PC-3 (cell line): Measurements from ENCODE around the gene C10orf71. TPM values are rescaled to one million over a fixed set of nuclear protein-coding genes. Genes with fewer than 3 reads are reported as not detected.

Experiments used
- ATAC-seq: fragments of 200-7000 bp; cut with Tn5 transposase; 2 replicates; pipeline ENCODE4 v1.9.1; 2020; ENCODE audit warnings: mild to moderate bottlenecking, moderate library complexity
- BruUV-seq: library from RNA; stranded (reverse); fragments of 400-500 nt; replicated peaks from 2 replicates; lab custom pipeline; 2021; lab: Mats Ljungman, UMichigan
- CTCF ChIA-PET: fragments of 300-600 bp; sonication (Branson Sonifier 250); formaldehyde crosslinking; loops from one replicate; lab custom pipeline; 2022; ENCODE audit warnings: antibody characterized with exemption; lab: Charles Lee
- POLR2A ChIA-PET: fragments of 300-600 bp; sonication (Branson Sonifier 250); formaldehyde crosslinking; loops from one replicate; lab custom pipeline; 2022; ENCODE audit warnings: antibody characterized with exemption; ENCODE audit not compliant: unreplicated experiment; lab: Charles Lee
- DNase-seq: peaks from one replicate; pipeline ENCODE4 v3.0.0-alpha.2; 2015
- H2AFZ ChIP-seq: fragments of 300-600 bp; sonication (generic); 2 replicates; pipeline ENCODE4 v1.6.0; 2016; ENCODE audit warnings: antibody characterized with exemption, low read length
- H3F3A ChIP-seq: fragments of 300-600 bp; sonication (generic); one replicate; pipeline ENCODE4 v1.6.0; 2017; ENCODE audit warnings: antibody characterized with exemption, low read length, control low read depth, mild to moderate bottlenecking; ENCODE audit not compliant: unreplicated experiment
- H3K27ac ChIP-seq: fragments of 300-600 bp; sonication (generic); 2 replicates; pipeline ENCODE4 v1.5.1; 2016; ENCODE audit warnings: mild to moderate bottlenecking, low read length
- H3K27me3 ChIP-seq: fragments of 300-600 bp; sonication (generic); 2 replicates; pipeline ENCODE4 v1.6.1; 2016; ENCODE audit warnings: low read length, mixed read lengths
- H3K36me3 ChIP-seq: fragments of 300-600 bp; sonication (generic); 2 replicates; pipeline ENCODE4 v1.6.1; 2016; ENCODE audit warnings: low read depth, mixed run types, low read length, mixed read lengths
- H3K4me1 ChIP-seq: fragments of 300-600 bp; sonication (generic); 2 replicates; pipeline ENCODE4 v1.5.1; 2016; ENCODE audit warnings: low read length; ENCODE audit not compliant: insufficient read depth
- H3K4me2 ChIP-seq: fragments of 300-600 bp; sonication (generic); 2 replicates; pipeline ENCODE4 v1.6.0; 2016; ENCODE audit warnings: low read length
- H3K4me3 ChIP-seq: fragments of 300-600 bp; sonication (generic); 2 replicates; pipeline ENCODE4 v1.5.1; 2016; ENCODE audit warnings: mild to moderate bottlenecking, low read length, mixed read lengths
- H3K79me2 ChIP-seq: fragments of 300-600 bp; sonication (generic); 2 replicates; pipeline ENCODE4 v1.6.1; 2017; ENCODE audit warnings: low read length, mixed read lengths
- H3K9ac ChIP-seq: fragments of 300-600 bp; sonication (generic); 2 replicates; pipeline ENCODE4 v1.6.0; 2016; ENCODE audit warnings: mild to moderate bottlenecking, low read length
- H3K9me2 ChIP-seq: fragments of 300-600 bp; sonication (generic); replicated peaks from 2 replicates; pipeline ENCODE4 v1.6.1; 2016; ENCODE audit warnings: mixed run types, low read length, mixed read lengths
- H3K9me3 ChIP-seq: fragments of 300-600 bp; sonication (generic); 2 replicates; pipeline ENCODE4 v1.6.1; 2016; ENCODE audit warnings: low read length, mixed read lengths
- H4K20me1 ChIP-seq: fragments of 300-600 bp; sonication (generic); 2 replicates; pipeline ENCODE4 v1.6.1; 2016; ENCODE audit warnings: low read length, mixed read lengths
- EZH2 ChIP-seq: fragments of 300-600 bp; sonication (generic); IDR thresholded peaks from one replicate; pipeline ENCODE4 v1.6.1; 2017; ENCODE audit warnings: antibody characterized with exemption, mild to moderate bottlenecking, low read length; ENCODE audit not compliant: unreplicated experiment
- EZH2phosphoT487 ChIP-seq: fragments of 300-600 bp; sonication (generic); IDR thresholded peaks from 2 replicates; pipeline ENCODE4 v1.6.1; 2018; ENCODE audit warnings: mild to moderate bottlenecking, antibody characterized with exemption, low read length, borderline replicate concordance
- intact Hi-C: fragments of 100-400 bp; cut with micrococcal nuclease; formaldehyde crosslinking; loops from 2 replicates; pipeline ENCODE4 v1.9.0; 2023
- total RNA-seq: library from RNA; depleted of rRNA; stranded (reverse); fragments of >200 nt; gene quantifications from 2 replicates; pipeline ENCODE4 v1.2.3, GENCODE V29; 2014
- TF ChIP-seq, protein P1 (sequence below): fragments of 300-600 bp; sonication (generic); conservative IDR thresholded peaks from 2 replicates; pipeline ENCODE4 v1.5.1; 2017; ENCODE audit warnings: antibody characterized with exemption, low read depth, mild to moderate bottlenecking, low read length

C10orf71 gene
- total RNA-seq, 1 experiment from 2014 or later = not detected

DNA sequence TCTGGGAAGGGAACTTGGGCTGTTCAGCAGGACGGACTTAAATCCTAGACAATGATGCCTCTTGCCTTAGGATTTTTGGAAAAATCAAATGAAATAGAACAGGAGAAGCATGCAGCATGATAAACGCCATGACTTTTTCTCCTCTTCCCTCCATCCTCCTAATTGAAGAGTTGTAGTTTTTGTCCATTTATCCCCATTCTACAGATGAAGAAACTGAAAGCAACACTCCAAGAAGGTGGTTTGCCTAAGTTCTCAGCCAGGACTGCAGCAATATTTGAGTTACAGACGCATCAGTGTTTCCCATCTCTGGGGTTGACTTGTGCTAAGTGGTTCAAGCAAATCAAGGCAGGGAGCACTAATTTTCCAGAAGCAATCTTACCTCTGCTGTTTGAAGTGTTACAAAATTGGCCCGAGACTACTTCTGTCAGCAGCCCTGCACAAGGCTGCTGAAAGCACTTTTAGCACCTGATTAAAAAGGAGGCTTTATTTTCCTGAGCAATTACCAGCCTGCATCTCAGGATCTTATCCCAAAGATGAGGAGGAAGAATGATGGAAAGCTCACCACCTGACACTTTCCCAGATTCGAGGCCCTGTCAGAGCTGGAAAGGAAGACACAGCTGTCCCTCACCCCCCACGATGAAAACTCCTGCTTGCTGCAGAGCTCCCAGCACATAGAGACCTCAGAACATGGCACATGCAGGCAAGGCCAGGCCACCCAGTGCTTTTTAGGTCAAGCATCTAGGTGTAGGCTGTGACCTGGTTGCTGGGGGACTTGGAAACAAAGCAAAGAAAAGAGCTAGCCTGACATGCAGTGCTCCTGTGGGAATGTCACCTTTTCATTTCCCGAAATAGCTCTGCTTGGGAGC, 19.7 kb upstream of the C10orf71 start:
- CTCF ChIA-PET = no interaction called here
- no peak for DNase-seq
- no peak overlapping the region for H3K4me2 ChIP-seq
- H3K27ac ChIP-seq = no peak overlapping the region
- POLR2A ChIA-PET = no interaction called here
- H3K9me2 ChIP-seq = no peaks in the 10 kb centered on the region
- H3K4me3 ChIP-seq = no peak overlapping the region
- no TSS peak for BruUV-seq
- no peaks in the 10 kb centered on the region for H3K79me2 ChIP-seq
- TF ChIP-seq EZH2 (no peak), EZH2phosphoT487 (no peak)
- TF ChIP-seq, protein P1, sequence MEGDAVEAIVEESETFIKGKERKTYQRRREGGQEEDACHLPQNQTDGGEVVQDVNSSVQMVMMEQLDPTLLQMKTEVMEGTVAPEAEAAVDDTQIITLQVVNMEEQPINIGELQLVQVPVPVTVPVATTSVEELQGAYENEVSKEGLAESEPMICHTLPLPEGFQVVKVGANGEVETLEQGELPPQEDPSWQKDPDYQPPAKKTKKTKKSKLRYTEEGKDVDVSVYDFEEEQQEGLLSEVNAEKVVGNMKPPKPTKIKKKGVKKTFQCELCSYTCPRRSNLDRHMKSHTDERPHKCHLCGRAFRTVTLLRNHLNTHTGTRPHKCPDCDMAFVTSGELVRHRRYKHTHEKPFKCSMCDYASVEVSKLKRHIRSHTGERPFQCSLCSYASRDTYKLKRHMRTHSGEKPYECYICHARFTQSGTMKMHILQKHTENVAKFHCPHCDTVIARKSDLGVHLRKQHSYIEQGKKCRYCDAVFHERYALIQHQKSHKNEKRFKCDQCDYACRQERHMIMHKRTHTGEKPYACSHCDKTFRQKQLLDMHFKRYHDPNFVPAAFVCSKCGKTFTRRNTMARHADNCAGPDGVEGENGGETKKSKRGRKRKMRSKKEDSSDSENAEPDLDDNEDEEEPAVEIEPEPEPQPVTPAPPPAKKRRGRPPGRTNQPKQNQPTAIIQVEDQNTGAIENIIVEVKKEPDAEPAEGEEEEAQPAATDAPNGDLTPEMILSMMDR = no peak
- H2AFZ ChIP-seq = no peak overlapping the region
- H3K36me3 ChIP-seq = no peaks in the 10 kb centered on the region
- H4K20me1 ChIP-seq = no peaks in the 10 kb centered on the region
- H3K9me3 ChIP-seq = no peaks in the 10 kb centered on the region
- no peak overlapping the region for H3K9ac ChIP-seq
- no peaks in the 10 kb centered on the region for H3F3A ChIP-seq
- no peaks in the 10 kb centered on the region for H3K4me1 ChIP-seq
- ATAC-seq = no peak
- H3K27me3 ChIP-seq = peaks cover 71% of the 10 kb centered on the region
- intact Hi-C loops = no loop called here

GRCh38 chr10:49280001-49280408, 19.0 kb upstream of the C10orf71 start:
- H3K36me3 ChIP-seq = no peaks in the 10 kb centered on the region
- ATAC-seq (no peak), DNase-seq (peak; percentile 47)
- H3K9me2 ChIP-seq = no peaks in the 10 kb centered on the region
- no peaks in the 10 kb centered on the region for H3K4me1 ChIP-seq
- no peaks in the 10 kb centered on the region for H3K79me2 ChIP-seq
- H4K20me1 ChIP-seq = no peaks in the 10 kb centered on the region
- no peak overlapping the region for H2AFZ ChIP-seq
- POLR2A ChIA-PET = no interaction called here
- CTCF ChIA-PET = no interaction called here
- intact Hi-C loops = no loop called here
- no peak overlapping the region for H3K4me2 ChIP-seq
- H3K4me3 ChIP-seq = no peak overlapping the region
- H3K9ac ChIP-seq = no peak overlapping the region
- no peak for TF ChIP-seq EZH2phosphoT487
- no peak for TF ChIP-seq EZH2
- TF ChIP-seq, protein P1 = no peak
- no peak overlapping the region for H3K27ac ChIP-seq
- no TSS peak for BruUV-seq
- no peaks in the 10 kb centered on the region for H3F3A ChIP-seq
- peaks cover 73% of the 10 kb centered on the region for H3K27me3 ChIP-seq
- no peaks in the 10 kb centered on the region for H3K9me3 ChIP-seq

GRCh38 chr10:49281461-49281860, 17.5 kb upstream of the C10orf71 start:
- Histone ChIP-seq H3K9ac (no peak overlapping the region), H3K79me2 (no peaks in the 10 kb centered on the region), H3K9me3 (no peaks in the 10 kb centered on the region), H3K27me3 (peaks cover 64% of the 10 kb centered on the region), H3K4me2 (no peak overlapping the region), H3K4me3 (no peak overlapping the region), H3F3A (no peaks in the 10 kb centered on the region), H3K4me1 (no peaks in the 10 kb centered on the region), H3K9me2 (no peaks in the 10 kb centered on the region), H4K20me1 (no peaks in the 10 kb centered on the region), H3K27ac (no peak overlapping the region), H3K36me3 (no peaks in the 10 kb centered on the region), H2AFZ (no peak overlapping the region)
- POLR2A ChIA-PET = no interaction called here
- DNase-seq (no peak), ATAC-seq (no peak)
- intact Hi-C loops = no loop called here
- BruUV-seq = no TSS peak
- CTCF ChIA-PET = no interaction called here
- TF ChIP-seq, protein P1 = peak; percentile 82
- no peak for TF ChIP-seq EZH2
